ENCODE data around the gene BCR. TPM values are rescaled to one million over a fixed set of nuclear protein-coding genes. Genes with fewer than 3 reads are reported as not detected.
A peak's percentile ranks its signal among the peaks of the same experiment; 100 is the strongest.

The BCR gene
- total and polyA plus RNA-seq, 12 donors: 10.9 to 33.4 (median 25.8) TPM

DNA sequence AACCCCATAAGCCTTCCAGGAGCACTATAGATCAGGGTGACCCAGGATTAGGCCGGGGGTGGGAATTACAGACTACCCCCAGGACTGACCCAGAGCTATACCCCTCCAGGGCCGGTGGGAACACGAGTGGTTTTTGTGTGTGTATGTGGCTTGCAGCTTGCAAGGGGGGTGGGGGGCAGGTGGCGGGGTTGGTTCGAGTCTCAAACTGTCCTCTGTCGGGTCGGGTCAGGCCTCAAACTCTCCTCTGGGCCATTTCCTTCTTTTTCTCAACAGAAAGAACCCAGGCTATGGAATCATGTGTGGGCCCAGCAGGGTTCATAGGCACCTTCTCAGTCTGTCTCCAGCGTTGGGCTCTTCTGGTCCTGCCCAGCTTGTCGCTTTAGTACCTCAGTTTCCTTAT is 58.4 kb downstream of the BCR start:
- no peak for DNase-seq
- Histone ChIP-seq H3K4me3 (no peak overlapping the region), H3K36me3 (no peaks in the 10 kb centered on the region), H3K27me3 (no peaks in the 10 kb centered on the region), H3K9me3 (no peaks in the 10 kb centered on the region), H3K27ac (no peak overlapping the region), H3K4me1 (peaks cover 17 to 66% (median 40%) of the 10 kb centered on the region in 9 donors)
- intact Hi-C loops (cut with DNase I): loop anchor here in 5 of 10 donors (5.0 to 10.0 kb wide), 5 partner anchors 34 to 61 kb away; partner anchors contain the start of gene BCR (in 3 of the 5)
- no peak for ATAC-seq
- 95 to 96% methylated on average over 9 of the region's 9 CpGs for WGBS, 2 donors
- TF ChIP-seq, protein P1, sequence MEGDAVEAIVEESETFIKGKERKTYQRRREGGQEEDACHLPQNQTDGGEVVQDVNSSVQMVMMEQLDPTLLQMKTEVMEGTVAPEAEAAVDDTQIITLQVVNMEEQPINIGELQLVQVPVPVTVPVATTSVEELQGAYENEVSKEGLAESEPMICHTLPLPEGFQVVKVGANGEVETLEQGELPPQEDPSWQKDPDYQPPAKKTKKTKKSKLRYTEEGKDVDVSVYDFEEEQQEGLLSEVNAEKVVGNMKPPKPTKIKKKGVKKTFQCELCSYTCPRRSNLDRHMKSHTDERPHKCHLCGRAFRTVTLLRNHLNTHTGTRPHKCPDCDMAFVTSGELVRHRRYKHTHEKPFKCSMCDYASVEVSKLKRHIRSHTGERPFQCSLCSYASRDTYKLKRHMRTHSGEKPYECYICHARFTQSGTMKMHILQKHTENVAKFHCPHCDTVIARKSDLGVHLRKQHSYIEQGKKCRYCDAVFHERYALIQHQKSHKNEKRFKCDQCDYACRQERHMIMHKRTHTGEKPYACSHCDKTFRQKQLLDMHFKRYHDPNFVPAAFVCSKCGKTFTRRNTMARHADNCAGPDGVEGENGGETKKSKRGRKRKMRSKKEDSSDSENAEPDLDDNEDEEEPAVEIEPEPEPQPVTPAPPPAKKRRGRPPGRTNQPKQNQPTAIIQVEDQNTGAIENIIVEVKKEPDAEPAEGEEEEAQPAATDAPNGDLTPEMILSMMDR (IDR thresholded peaks at IDR 0.05): no peak

DNA sequence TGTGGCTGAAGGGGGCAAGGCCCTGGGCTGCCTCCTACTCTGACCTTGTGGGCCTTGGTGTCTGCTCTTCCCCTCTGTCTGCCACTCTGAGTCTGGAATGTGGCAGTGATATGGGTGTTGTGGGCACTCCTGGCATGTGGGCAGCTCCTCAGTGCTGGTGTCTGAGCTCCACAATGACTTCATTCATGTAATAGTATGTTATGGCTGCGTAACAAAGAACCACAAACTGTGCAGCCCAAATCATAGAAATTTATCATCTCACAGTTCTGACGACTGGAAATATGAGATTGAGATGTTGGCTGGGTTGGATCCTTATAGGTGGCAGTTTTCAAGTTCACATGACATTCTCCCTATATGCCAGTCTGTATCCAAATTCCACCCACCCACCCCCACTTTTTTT is 59.1 kb downstream of the BCR start:
- Histone ChIP-seq H3K36me3 (no peaks in the 10 kb centered on the region), H3K9me3 (no peaks in the 10 kb centered on the region), H3K4me1 (peaks cover 17 to 63% (median 35%) of the 10 kb centered on the region in 9 donors), H3K4me3 (no peak overlapping the region), H3K27me3 (no peaks in the 10 kb centered on the region), H3K27ac (no peak overlapping the region)
- TF ChIP-seq, protein P1 (IDR thresholded peaks at IDR 0.05): no peak
- WGBS, 2 donors: 96 to 98% methylated on average over 2 of the region's 2 CpGs
- intact Hi-C loops (cut with DNase I): loop anchor here in 5 of 10 donors (5.0 to 10.0 kb wide), 5 partner anchors 33 to 62 kb away; partner anchors contain the start of gene BCR (in 3 of the 5)
- no peak for DNase-seq
- ATAC-seq: no peak

DNA sequence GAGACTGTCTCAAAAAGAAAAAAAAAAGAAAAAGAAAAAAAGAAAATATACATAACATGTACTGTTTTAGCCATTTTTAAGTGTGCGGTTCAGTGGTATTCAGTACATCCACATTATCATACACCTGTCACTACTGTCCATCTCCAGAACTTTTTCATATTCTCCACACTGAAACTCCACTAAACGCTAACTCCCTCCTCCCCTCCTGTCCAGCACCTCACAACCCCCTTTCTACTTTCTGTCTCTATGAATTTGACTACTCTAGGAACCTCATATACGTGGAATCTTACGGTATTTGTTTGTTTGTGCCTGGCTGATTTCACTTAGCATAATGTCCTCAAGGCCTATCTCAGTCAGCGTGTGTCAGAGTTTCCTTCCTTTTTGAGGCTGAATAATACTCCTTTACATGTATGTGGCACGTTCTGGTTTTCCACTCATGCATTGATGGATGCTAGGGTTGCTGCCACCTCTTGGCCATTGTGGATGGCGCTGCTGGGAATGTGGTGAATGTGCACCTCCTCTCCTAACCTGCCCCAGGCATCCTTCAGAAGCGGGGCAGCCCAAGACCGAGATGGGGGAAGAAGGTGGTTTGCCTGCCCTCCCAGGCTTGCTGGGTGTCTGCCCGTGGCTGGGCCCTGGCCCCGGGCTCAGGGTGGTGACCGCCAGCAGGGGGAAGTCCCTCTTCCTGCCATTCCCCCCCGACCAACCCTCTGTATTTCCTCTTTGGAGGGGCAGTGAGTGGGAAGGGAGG is 60.5 kb downstream of the BCR start:
- no peak overlapping the region for H3K4me3 ChIP-seq
- intact Hi-C loops (cut with DNase I): loop anchor here in 1 of 10 donors (5.0 kb wide), 1 partner anchor 41 kb away; no protein-coding TSS in a partner anchor
- H3K27ac ChIP-seq: no peak overlapping the region
- WGBS, 2 donors: 71 to 75% methylated on average over 13 of the region's 13 CpGs
- TF ChIP-seq, protein P1 (IDR thresholded peaks at IDR 0.05): peak in 5 of 9 donors; percentile 31 to 47 (median 44)
- no peaks in the 10 kb centered on the region for H3K27me3 ChIP-seq
- H3K36me3 ChIP-seq: no peaks in the 10 kb centered on the region
- H3K9me3 ChIP-seq: no peaks in the 10 kb centered on the region
- no peak for DNase-seq
- H3K4me1 ChIP-seq: peaks cover 17 to 66% (median 28%) of the 10 kb centered on the region in 9 donors
- ATAC-seq: no peak

DNA sequence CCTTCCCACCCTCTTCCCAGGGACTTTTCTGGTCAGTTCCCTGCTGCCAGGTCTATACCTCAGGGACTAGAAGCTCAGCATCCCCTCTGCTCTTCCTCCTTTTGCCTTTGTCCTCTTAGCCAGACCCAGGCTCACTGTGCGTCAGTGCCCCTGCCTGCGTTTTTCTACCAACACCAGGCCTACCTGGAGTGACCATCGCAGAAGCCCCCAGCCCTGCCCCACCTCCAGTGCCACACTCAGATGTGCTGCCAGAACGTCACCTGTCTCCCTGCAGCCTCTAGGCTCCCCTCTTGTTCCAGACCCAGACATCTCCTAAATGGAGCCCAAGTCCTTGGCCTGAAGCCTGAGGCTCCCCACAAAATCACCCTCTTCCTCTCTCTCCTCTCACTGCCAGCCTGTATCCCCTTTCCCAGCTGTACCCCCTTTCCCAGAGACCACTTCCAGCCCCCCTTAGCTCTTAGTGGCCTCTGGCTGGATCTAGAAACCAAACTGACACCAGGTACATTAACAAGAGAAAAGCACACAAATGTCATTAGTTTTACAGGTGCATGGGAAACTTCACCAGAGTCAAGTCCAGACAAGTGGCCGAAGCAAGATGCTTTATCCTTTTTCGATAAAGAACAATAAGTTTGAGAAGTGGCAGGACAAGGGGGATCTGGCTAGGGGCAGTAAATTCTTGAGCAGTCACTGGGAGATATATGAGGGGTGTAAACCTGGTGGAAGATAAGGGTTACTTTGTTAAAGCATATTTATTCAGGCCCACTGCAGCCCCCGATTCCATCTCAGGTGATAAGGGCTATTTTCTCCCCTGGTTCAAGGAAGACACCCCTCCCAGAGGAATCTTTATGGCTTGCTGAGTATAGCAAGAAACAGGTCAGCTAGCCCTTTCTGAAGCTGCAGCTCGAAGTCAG is 61.5 kb downstream of the BCR start:
- Histone ChIP-seq H3K36me3 (no peaks in the 10 kb centered on the region), H3K9me3 (no peaks in the 10 kb centered on the region), H3K4me1 (peaks cover 11 to 56% (median 18%) of the 10 kb centered on the region in 9 donors), H3K27ac (no peak overlapping the region), H3K27me3 (no peaks in the 10 kb centered on the region), H3K4me3 (no peak overlapping the region)
- TF ChIP-seq, protein P1 (IDR thresholded peaks at IDR 0.05): no peak
- WGBS, 2 donors: 89 to 93% methylated on average over 8 of the region's 8 CpGs
- intact Hi-C loops (cut with DNase I): loop anchor here in 1 of 10 donors (5.0 kb wide), 1 partner anchor 40 kb away; no protein-coding TSS in a partner anchor
- ATAC-seq (no peak), DNase-seq (no peak)
